CD4-positive, alpha-beta T cell treated with Interleukin-12 subunit alpha and Interleukin-12 subunit beta, for 1 hour (primary cell): ENCODE results near the gene FOXD1.
"Not testable (repeated sequence)": the region's sequence is repeated elsewhere in the genome, so short reads cannot be mapped to it uniquely, and the experiment has no call there.

ENCODE experiments used
- DNase-seq: peaks from one replicate; pipeline ENCODE4 v3.0.0-alpha.2; 2020

The FOXD1 gene

DNA sequence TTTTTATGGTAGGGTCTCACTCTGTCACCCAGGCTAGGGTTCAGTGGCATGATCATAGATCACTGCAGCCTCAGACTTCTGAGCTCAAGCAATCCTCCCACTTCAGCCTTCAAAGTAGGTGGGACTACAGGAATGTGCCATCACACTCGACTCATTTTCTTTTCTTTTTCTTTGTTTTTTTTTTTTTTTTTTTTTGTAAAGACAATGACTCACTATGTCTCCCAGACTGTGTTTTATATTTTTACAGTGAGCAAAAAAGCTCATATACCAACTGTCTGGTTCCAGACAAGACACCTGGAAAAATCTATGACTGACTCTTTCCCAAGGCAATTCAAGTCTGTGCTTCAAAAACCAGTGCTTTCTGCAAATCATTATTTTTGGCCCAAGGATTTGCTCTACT lies 10.8 kb upstream of the FOXD1 start:
- no peak for DNase-seq

DNA sequence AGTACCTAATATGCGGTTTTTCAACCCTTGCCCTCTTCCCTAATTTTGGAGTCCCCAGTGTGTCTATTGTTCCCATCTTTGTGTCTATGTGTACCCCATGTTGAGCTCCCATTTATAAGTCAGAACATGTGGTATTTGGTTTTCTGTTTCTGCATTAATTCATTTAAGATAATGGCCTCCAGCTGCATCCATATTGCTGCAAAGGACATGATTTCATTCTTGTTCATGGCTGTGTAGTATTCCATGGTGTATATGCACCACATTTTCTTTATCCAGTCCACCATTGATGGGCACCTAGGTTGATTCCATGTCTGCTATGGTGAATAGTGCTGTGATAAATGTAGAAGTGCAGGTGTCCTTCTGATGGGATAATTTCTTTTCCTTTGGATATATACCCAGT lies 7.9 kb upstream of the FOXD1 start:
- DNase-seq = not testable (repeated sequence)

DNA sequence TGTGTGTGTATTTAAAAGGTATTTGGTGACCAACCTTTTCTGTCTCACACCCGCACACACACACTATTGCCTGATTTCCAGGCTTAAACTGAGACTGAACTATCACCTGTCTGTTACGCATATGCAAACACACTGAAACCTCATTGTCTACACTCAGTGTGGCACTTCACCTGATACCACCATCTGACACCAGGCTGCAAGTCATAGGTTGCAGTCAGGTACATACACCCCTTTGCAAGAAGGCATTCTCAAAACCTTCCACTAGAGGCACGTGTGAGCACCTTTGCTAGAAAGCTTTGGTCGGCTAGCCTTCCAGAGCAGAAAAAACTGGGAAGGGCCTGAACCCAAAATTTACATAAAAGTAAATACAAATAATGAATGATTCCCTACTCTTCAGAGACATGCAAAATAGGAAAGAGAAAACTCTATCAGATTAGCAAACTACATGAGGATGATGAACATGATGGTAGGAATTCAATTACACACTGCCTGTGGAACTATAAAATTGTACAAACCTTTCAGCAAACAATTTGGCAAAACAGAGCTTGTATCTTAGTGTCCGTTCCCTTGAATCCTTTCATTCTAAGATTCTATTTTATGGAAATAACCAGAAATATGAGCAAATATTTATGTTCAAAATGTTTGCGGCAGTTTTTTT lies 5.9 kb upstream of the FOXD1 start:
- peak; percentile 55 for DNase-seq

DNA sequence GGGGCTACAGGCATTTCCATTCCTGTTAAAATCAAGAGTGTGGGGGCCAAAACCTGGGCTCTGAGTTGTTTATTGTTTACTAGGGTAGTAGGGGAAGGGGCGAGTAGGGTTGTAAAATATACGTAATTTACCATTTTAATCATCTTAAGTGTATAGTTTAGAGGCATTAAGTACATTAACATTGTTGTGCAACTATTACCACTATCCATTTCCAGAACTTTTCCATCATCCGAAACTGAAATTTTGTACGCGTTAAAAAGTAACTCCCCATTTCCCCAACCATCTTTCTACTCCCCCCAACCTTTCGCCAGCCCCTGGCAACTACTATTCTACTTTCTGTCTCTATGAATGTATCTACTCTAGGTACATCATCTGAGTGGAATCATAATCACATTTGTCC lies 3.6 kb upstream of the FOXD1 start:
- DNase-seq = no peak

DNA sequence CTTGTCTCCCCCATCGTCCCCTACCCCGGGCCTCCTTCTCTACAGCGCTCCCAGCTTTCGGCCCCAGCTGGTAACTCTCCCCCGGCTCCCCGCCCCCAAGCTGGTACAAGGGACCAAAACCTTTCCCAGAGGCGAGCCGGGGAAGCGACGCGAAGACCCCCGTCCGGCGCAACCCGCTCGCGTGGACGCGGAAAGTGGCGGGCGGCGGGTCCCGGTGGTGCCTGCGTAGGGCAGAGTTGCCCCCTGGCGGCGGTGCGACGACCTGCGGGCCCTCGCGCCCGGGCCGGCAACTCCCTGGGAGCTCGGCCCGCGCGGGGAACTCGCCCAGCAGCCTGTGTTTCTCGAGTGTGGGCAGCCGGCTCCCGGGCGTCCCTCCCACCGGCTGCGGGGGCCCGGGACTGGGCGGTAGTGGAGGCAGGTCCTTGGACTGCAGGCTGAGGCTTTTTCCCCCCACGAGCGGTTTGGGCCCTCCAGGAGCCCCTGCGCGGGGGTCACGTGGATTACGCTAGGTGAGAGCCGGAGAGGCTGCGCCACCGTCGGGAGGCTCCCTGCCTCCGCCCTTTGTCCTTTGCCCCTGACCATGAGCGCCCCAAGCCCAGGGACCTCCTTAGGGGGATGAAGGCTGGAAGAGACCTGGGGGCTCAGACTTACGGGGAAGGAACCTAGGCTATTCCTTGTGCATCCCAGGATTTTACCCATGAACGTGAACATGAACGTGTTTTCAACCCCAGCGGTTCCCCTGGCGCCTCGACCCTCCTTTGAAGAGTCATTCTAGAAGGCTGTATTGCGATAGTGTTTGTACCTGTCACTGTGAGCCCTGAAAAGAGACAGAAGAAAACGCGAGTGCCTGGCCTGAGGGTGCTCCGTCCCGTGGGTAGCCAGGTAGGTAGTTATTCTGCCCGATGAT lies 2.9 kb upstream of the FOXD1 start:
- peak; percentile 73 for DNase-seq

DNA sequence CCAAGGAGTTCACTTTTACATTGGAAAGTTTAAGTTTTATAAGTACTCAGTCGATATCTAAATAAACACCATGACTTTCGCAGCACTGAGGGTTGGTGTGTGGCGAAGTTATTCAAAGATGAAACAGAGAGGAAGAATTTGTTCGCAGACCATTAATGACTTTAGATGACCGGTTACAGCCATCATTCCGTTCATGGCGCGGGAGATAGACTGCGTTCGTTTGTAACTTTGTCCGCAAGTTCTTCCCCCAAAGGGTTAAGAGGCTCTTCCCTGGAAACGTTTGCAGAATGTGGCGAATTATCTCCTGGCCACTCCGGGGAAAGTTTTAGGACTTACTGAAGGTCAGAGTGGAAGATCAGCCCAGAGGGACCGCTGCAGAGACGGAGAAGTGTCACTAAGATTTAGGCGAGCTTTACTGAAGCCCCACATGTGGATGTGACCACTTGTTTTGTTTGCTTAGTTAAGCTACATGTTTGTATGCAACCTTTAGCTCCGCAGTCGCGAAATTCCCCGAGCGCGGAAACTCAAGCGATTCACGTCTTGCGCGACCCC lies 2.2 kb upstream of the FOXD1 start:
- DNase-seq = no peak

DNA sequence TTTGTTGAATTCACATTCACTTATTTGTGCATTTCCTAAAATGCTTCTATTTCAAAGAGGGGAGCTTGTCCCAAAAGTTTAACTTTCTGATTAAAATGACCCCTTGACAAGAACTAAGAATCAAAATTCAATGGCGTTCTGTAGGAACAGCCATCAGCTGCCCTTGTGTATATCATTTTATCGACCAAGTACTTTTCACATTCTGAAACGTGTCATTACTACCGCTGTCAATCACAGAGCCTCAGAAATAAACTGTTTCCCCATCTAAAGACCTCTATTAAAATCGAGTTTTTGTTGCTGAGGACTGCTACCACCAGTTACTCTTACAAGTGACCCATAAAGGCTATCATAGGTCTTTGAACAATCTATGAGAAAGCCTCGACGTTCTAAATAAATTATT lies 1.6 kb upstream of the FOXD1 start:
- DNase-seq = no peak

DNA sequence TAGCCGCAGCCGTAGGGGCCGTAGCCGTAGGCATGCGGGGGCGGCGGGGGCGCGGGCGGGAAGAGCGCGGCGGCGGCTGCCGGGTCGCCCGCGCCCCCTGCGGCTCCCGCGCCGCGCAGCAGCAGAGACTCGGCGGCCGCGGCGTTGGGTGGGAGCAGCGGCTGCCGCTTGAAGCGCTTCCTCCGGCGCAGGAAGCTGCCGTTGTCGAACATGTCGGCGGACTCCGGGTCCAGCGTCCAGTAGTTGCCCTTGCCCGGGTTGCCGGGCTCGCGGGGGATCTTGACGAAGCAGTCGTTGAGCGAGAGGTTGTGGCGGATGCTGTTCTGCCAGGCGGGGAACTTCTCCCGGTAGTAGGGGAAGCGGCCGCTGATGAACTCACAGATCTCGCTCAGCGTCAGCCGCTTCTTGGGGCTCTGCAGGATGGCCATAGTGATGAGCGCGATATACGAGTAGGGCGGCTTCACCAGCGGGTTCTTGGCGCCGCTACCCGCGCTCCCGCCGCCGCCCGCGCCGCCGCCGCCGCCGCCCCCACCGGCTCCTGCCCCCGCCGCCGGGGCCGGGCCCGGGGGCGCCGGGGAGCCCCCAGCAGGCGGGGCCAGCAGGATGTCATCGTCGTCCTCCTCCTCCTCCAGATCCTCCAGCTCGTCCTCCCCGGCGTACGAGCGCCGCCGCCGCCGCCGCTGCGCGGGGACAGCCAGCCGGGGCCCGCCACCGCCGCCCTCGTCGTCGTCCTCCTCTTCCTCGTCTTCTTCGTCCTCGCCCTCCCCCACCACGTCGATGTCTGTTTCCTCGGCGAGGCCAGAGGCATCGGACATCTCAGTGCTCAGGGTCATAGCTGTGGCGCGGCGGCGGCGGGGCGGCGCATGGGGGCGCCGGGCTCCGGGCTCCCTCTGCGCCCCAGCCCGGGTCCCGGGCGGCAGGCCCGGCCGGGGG lies 781 bp downstream of the FOXD1 start:
- DNase-seq = peak; percentile 52

DNA sequence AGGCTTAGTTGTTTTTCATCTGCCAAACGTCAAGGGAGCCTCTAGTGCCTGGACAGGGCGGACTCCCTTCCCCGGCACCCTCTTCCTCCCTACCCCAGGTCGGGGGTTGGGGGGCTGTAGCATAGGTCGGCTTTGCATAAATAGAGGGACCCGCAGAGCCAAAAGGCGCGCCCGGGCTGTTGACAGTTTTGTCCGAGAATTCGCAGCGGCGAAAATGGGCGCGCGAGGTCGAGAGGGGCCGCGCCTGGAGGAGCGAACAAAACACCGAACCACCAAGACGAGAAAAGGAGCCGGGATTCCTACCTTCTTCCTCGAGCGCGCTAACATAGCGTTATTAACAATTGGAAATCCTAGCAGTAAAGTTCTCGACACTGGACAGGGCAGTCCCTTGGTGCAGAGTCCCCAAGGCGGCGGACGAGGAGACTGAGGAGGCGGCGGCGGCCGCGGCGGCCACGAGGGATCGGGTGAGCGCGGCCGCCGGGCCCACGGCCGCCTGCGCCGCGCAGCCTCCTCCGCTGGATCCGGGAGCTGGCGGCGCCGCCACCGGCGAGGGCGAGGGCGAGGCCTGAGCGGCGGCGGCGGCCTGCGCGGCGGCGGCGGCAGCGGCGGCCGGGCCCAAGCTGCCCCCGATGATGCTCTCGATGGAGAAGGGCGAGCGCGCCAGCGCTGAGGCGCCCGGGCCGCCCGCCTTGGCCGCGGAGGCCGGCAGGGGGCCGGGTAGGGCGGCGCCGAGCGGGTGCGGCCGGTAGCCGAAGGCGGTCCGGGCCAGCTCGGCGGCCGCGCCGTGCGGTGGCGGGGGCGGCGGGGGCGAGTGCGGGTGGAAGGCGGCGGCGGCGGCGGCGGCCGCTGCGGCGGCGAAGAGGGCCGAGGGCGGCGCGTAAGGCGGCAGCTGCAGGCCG lies 1.7 kb downstream of the FOXD1 start:
- peak; percentile 9 for DNase-seq

DNA sequence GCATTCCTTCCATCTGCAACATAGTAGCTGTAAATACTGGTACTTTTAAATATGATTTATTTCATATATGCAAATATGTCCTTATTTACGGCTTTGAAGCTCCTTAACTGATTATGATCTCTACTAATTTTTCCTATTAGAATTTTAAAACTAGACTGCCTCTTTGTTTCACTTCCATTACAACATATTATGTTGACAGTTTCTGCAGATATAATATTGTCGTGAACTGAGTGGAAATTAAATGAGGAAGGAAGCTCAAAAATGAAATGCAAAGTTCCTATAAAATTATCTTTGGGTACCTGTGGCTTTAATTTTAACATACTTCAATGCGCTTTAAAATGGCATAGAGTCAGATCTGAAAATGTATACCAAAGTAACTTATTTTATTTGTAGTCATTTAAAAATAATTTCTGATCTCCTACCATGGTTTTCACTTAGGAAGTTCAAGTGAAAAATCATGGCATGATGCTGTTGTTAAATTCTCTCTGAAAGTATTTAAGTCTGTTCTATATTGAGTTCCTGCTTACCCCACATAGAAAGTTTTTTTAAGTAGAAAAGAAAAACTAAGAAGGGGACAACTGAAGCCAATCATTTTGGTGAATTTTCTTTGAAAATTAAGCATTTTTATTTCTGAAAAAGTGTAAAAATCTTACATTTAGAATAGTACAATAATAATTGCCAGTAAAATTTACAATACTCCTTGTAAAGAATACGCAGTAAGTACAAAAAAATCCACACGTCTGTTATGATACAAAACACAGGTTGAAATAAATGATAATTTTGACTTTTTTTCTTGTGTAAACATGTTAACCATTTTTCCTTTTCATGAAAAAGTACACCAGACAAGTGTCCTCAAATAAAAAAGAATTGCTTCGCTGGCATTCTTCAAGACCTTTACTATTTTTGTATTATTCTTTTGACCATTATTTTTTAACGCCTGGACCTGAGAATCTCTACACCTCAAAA lies 2.6 kb downstream of the FOXD1 start:
- no peak for DNase-seq

DNA sequence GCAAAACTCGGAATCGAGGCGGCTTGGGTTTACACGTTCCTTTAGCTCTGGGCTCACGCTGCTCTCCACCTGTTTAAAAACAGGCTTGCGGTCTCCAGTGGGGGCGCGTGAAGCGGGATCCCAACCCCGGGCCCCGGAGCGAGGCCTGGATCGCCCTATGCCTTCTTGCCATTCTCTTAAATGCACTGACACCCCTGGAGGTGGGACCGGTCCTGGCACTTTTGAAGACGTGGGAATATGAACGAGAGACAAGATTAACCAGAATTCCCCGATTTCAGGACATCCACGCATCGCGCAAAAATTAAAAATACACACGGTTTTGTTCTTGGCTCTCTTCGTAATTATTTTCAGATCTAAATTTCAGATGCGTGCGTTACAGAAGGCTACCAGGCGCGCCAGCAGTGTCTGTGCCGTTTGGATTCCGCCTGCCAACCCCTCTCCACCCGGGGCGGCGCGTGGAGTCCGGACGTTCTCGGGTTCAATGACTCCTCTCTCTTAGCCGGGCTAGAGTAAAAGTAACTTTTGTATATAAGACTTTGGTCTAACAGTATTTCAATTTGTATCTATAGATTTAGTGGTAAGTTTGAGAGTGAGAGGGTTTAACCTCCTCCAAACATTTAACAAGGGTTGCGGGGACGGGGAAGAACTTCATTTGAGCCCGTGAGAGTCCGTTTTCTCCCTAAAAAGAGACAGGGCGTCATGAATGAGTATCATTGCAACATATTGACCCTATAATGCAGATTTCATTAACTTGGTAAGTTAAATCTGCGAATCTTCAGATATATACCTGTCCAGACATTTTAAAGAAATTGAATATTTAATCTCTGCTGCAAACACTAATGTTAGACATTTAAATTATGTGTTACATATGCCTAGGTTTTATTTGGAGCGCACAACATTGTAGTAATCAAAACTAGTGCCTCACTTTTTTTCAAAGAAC lies 3.8 kb downstream of the FOXD1 start:
- DNase-seq = no peak

DNA sequence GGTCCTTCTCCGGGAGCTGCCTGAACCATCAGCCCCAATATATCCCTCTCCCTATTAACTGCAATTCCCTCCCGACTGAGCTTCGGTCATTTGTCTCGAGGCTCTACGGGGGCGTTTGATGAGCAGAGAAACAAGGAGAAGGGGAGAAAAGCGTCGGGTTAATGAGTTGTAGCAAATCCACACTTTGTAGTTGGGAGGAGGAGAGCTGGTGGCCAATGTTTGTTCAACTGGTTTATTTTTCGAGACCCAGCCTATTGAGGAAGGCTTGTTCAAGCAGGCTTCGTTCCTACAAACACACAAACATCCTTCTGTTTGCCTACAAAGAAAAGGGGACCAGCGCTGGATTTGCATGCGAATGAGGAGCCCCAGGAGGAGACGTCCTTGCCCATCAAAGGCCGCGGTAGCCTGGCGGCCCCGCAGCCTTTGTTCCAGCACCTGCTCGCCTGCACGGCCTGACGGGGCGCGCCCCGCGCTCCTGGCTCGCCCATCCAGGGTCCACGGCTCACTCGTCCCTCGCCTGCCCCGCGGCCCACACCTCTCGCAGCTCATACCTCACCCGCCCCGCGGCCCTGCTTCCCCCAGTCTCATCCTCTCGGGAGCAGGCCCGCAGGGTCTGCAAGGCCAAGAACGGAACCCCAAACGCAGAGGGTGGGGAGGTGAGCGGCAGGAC lies 4.6 kb downstream of the FOXD1 start:
- no peak for DNase-seq

DNA sequence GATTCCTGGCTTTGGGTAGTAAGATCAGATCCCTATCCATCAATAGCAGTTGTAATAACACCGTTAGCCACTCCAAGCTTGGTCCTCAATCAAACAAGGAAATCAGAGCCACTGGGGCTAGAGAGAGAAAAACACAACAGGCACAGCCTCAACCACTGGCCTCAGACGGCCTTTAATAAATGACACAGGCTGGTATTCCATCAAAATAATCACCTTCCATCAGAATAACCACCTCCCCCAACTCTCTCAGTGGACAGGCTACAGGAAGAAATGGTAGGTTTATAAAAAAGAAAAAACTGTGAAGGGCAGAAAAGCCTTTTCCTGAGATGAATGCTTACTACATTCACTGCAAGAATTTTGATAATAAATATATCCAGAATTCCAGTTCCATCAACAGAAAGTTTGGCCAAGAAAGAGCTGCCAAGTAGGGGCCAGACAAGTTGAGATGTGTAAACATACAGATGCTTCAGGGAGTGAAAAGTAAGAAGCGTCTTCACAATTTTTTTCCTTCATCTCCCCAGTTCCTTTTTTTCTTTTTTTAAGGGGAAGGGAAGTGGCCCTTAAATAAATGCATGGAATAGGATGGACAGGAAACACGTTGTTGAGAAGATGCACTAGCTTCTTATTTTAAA lies 5.5 kb downstream of the FOXD1 start:
- no peak for DNase-seq

DNA sequence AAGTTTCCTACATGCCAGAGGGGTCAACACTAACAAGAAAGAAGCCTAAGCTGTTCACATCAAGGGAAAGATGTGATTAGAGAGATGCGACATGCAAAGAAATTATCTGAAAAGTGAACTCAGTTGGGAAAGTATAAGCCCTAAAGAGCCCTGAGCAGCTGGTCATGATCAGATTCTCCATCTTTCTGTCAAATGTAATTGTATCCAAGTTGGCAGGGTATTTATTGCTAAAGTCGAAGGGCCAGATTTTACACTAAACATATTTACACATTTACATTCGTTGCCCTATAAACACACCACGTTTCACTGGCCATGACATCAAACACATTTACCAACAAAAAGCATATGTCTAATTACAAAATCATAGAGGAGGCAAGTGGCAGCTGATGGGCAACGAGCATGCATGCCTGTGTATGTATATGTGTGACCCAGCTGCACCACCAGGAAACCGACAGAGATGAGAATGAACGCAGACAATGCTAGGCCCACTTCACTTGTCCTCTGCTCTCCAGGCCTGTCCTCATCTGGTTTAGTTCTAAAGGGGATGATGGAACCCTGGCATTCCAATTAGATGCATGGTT lies 6.3 kb downstream of the FOXD1 start:
- DNase-seq = no peak

DNA sequence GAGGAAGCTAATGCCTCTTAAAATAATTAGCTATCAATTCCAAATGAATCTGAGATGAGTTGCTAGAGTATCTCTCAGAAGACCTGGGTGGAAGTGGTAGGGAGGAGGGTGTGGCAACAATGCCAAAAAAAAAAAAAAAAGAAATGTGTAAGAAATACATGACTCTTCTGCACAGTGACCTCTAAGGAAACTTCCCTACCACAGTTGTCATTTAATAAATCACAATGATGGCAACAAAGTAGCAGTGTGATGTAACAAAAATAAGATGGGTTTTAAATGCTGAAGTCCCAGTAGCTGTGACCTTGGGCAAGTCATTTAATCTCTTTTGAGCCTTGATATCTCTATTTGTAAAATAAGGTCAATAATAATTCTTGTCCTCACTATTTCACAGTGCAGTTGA lies 7.2 kb downstream of the FOXD1 start:
- no peak for DNase-seq

DNA sequence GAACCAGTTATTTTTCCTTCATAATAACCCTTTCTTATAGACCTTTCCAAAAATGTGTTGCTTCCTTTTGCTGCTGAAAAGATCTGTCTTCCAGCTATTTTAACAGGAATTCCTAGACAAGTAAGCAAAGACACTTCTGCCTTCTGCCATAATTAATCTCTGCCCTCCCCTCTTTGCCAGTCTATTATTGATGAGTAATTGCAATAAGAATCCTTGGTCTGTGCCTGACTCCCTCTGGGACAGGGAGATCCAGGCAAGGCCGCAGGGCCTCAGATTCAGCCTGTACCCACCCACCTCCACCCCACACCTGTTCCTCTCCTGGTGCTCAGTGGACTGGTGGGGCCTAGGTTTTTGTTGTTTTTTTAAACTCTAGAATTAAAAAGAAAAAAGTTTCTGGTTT lies 8.3 kb downstream of the FOXD1 start:
- DNase-seq = no peak

DNA sequence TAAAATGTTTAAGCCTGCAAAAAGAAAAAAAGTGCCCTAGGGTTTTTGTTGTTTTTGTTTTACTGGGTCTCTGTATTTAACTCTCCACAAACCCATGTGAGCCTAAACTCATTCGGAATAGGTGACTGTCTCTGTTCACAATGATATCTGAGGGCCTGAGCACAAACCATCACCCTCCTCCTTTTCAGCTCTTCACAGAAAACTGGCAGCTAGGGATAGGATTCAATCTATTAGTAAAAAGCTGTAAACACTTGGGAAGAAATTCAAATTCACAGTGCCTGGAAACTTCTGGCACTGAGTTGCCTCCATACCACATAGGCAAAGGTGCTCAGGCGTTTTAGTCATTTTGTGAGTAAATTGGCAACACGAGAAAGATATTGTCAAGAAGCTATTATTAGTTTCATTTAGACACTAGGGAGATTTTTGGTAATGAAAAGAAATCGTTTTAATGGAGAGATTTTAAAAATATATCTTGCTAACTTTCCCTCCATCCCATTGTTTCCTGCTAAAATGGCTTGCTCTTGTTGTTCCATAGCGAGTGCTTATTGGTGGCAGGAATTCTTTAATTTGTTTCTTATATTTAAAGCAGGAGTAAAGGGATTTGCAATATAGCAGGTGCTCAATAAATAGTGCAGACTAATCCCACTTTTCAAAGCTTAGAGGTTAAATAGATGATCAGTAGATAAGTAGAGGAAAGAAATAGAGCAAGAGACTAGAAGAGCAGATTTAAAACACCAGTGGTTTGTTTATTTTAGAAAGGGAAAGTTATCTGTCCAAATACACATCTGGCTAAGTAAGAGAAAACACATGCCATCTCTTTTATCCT lies 9.7 kb downstream of the FOXD1 start:
- no peak for DNase-seq
